H1 (cell line): Measurements from ENCODE around the gene ARHGAP10. TPM values are rescaled to one million over a fixed set of nuclear protein-coding genes. Genes with fewer than 3 reads are reported as not detected.

Source experiments
- CTCF ChIA-PET: fragments of 300-600 bp; sonication (Branson Sonifier 250); formaldehyde crosslinking; loops from one replicate; lab custom pipeline; 2021; ENCODE audit not compliant: partially characterized antibody; lab: Charles Lee
- POLR2A ChIA-PET: fragments of 300-600 bp; sonication (Branson Sonifier 250); formaldehyde crosslinking; loops from one replicate; lab custom pipeline; 2021; ENCODE audit warnings: inconsistent platforms; ENCODE audit not compliant: partially characterized antibody; lab: Charles Lee
- DNase-seq, 2 experiments: peaks; one replicate each; pipeline versions ENCODE4 v3.0.0 to v3.0.0-alpha.2; 2010 to 2022; ENCODE audit warnings: low spot score in 2 of 2, low read depth in 1 of 2, mixed read lengths in 1 of 2
- FAIRE-seq: peaks from 2 replicates; lab custom pipeline; 2011; peaks lifted over from hg19 to GRCh38; lab: Jason Lieb, UNC
- H2AFZ ChIP-seq: 2 replicates; pipeline ENCODE4 v1.8.1; 2012; ENCODE audit warnings: low read length, inconsistent platforms
- H2AK5ac ChIP-seq: 2 replicates; pipeline ENCODE4 v1.6.1; 2013; ENCODE audit warnings: low read depth, low read length
- H2BK120ac ChIP-seq: replicated peaks from 2 replicates; pipeline ENCODE3; 2013; ENCODE audit warnings: low read depth, low read length, inconsistent platforms
- H2BK12ac ChIP-seq: 2 replicates; pipeline ENCODE4 v1.6.1; 2013; ENCODE audit warnings: low read depth, low read length
- H2BK15ac ChIP-seq: 2 replicates; pipeline ENCODE4 v1.6.1; 2013; ENCODE audit warnings: low read length
- H2BK20ac ChIP-seq: 2 replicates; pipeline ENCODE4 v1.6.1; 2013; ENCODE audit warnings: low read length
- H2BK5ac ChIP-seq: 2 replicates; pipeline ENCODE4 v1.6.1; 2013; ENCODE audit warnings: low read depth, low read length
- H3K14ac ChIP-seq: 2 replicates; pipeline ENCODE4 v1.6.1; 2013; ENCODE audit warnings: inconsistent platforms; ENCODE audit not compliant: insufficient read length
- H3K18ac ChIP-seq: 2 replicates; pipeline ENCODE4 v1.6.1; 2013; ENCODE audit warnings: low read length; ENCODE audit errors: extremely low read depth
- H3K23ac ChIP-seq: 2 replicates; pipeline ENCODE4 v1.6.1; 2013; ENCODE audit warnings: inconsistent platforms; ENCODE audit not compliant: insufficient read length
- H3K23me2 ChIP-seq: 2 replicates; pipeline ENCODE4 v1.6.1; 2013; ENCODE audit warnings: low read depth, low read length
- H3K27ac ChIP-seq: 2 replicates; pipeline ENCODE4 v1.6.1; 2011; ENCODE audit warnings: low read depth, low read length, inconsistent platforms
- H3K27me3 ChIP-seq, 4 experiments: replicated peaks in 1 of 4; 1 replicate in 1 of 4; 2 replicates in 3 of 4; pipeline versions ENCODE4 v1.6.1 to v1.8.1; 2011 to 2013; ENCODE audit warnings: low read length in 3 of 4, mild to moderate bottlenecking in 3 of 4, inconsistent platforms in 2 of 4, mixed read lengths in 2 of 4, moderate library complexity in 1 of 4; ENCODE audit not compliant: control insufficient read depth in 3 of 4, insufficient read depth in 3 of 4; ENCODE audit errors: extremely low read depth in 1 of 4
- H3K36me3 ChIP-seq, 4 experiments: 2 replicates each; pipeline versions ENCODE4 v1.6.1 to v1.8.1; 2011 to 2013; ENCODE audit warnings: mild to moderate bottlenecking in 4 of 4, low read length in 3 of 4, moderate library complexity in 2 of 4, control low read depth in 1 of 4, inconsistent platforms in 1 of 4; ENCODE audit not compliant: insufficient read depth in 4 of 4, control insufficient read depth in 2 of 4
- H3K4ac ChIP-seq: replicated peaks from 2 replicates; pipeline ENCODE3; 2013; ENCODE audit warnings: low read length, low read depth, mixed read lengths, inconsistent platforms; ENCODE audit not compliant: insufficient read length
- H3K4me1 ChIP-seq, 4 experiments: replicated peaks in 1 of 4; 1 replicate in 1 of 4; 2 replicates in 3 of 4; pipeline versions ENCODE4 v1.6.1 to v1.8.1; 2011 to 2013; ENCODE audit warnings: low read length in 3 of 4, inconsistent platforms in 2 of 4, mixed read lengths in 1 of 4; ENCODE audit not compliant: insufficient read depth in 4 of 4, control insufficient read depth in 3 of 4
- H3K4me2 ChIP-seq, 2 experiments: 2 replicates each; pipeline versions ENCODE4 v1.6.1 to v1.8.1; 2011 to 2013; ENCODE audit warnings: low read depth in 2 of 2, low read length in 2 of 2, control low read depth in 1 of 2, inconsistent platforms in 1 of 2, mild to moderate bottlenecking in 1 of 2; ENCODE audit not compliant: insufficient read depth in 1 of 2
- H3K4me3 ChIP-seq, 4 experiments: fragments of 200-600, 300-600 bp in 1 of 4; sonication (generic), shearing (Covaris generic), sonication (Bioruptor Twin) in 1 of 4; 2 replicates each; pipeline versions ENCODE4 v1.5.1 to v1.8.1; 2011 to 2016; ENCODE audit warnings: low read length in 4 of 4, low read depth in 3 of 4, control low read depth in 2 of 4, inconsistent platforms in 2 of 4, mild to moderate bottlenecking in 2 of 4, mixed read lengths in 1 of 4, moderate library complexity in 1 of 4; ENCODE audit not compliant: insufficient read depth in 2 of 4; ENCODE audit errors: extremely low read depth in 1 of 4
- H3K56ac ChIP-seq: replicated peaks from 2 replicates; pipeline ENCODE3; 2013; ENCODE audit warnings: low read depth, mild to moderate bottlenecking, mixed read lengths, low read length, inconsistent platforms; ENCODE audit not compliant: insufficient read length
- H3K79me1 ChIP-seq: 2 replicates; pipeline ENCODE4 v1.6.1; 2013; ENCODE audit warnings: low read depth, low read length, control low read depth
- H3K79me2 ChIP-seq, 2 experiments: 2 replicates each; pipeline versions ENCODE4 v1.6.1 to v1.8.1; 2012 to 2013; ENCODE audit warnings: low read length in 2 of 2, mild to moderate bottlenecking in 2 of 2, inconsistent platforms in 1 of 2; ENCODE audit not compliant: insufficient read depth in 2 of 2, control insufficient read depth in 1 of 2
- H3K9ac ChIP-seq, 4 experiments: replicated peaks in 1 of 4; 1 replicate in 1 of 4; 2 replicates in 3 of 4; pipeline versions ENCODE4 v1.6.1 to v1.8.1; 2011 to 2013; ENCODE audit warnings: low read depth in 3 of 4, low read length in 3 of 4, control low read depth in 2 of 4, mild to moderate bottlenecking in 2 of 4, moderate library complexity in 2 of 4, inconsistent platforms in 1 of 4; ENCODE audit errors: extremely low read depth in 1 of 4
- H3K9me3 ChIP-seq, 2 experiments: 2 replicates each; pipeline versions ENCODE4 v1.6.1 to v1.8.1; 2012 to 2013; ENCODE audit warnings: mild to moderate bottlenecking in 2 of 2, moderate library complexity in 2 of 2, control low read depth in 1 of 2, inconsistent platforms in 1 of 2, low read depth in 1 of 2, low read length in 1 of 2, mixed read lengths in 1 of 2; ENCODE audit not compliant: insufficient read depth in 2 of 2
- H4K20me1 ChIP-seq, 2 experiments: replicated peaks in 1 of 2; 2 replicates each; pipeline versions ENCODE3 to v1.8.1; 2011 to 2013; ENCODE audit warnings: inconsistent platforms in 2 of 2, low read length in 2 of 2, mild to moderate bottlenecking in 1 of 2; ENCODE audit not compliant: insufficient read depth in 2 of 2, control insufficient read depth in 1 of 2
- H4K5ac ChIP-seq: 2 replicates; pipeline ENCODE4 v1.6.1; 2013; ENCODE audit warnings: low read length, low read depth, mixed read lengths, inconsistent platforms; ENCODE audit not compliant: insufficient read length
- H4K8ac ChIP-seq: 2 replicates; pipeline ENCODE4 v1.8.0; 2013; ENCODE audit warnings: mild to moderate bottlenecking, moderate library complexity, low read length, inconsistent platforms; ENCODE audit not compliant: insufficient read depth; ENCODE audit errors: extremely low read depth
- H4K91ac ChIP-seq: replicated peaks from 2 replicates; pipeline ENCODE3; 2013; ENCODE audit warnings: low read length, mixed read lengths, inconsistent platforms; ENCODE audit not compliant: insufficient read length
- BRCA1 ChIP-seq: IDR thresholded peaks from 2 replicates; pipeline ENCODE4 v1.6.1; 2012; ENCODE audit warnings: low read depth, low read length, improper control_type of control experiment
- CBX5 ChIP-seq: fragments of 300-800, 300-1000 bp; sonication (generic); IDR thresholded peaks from 2 replicates; pipeline ENCODE4 v1.7.1; 2016; ENCODE audit warnings: antibody characterized with exemption, low read length, low read depth
- CEBPB ChIP-seq: IDR thresholded peaks from 2 replicates; pipeline ENCODE4 v1.6.1; 2012; ENCODE audit warnings: low read depth, low read length
- SAP30 ChIP-seq: fragments of 300-600 bp; sonication (generic); IDR thresholded peaks from 2 replicates; pipeline ENCODE4 v1.7.1; 2012; ENCODE audit warnings: low read length, moderate library complexity, mild to moderate bottlenecking, inconsistent platforms; ENCODE audit not compliant: insufficient read depth, insufficient replicate concordance
- SP1 ChIP-seq: IDR thresholded peaks from 2 replicates; pipeline ENCODE4 v1.6.1; 2011; ENCODE audit warnings: low read depth, low read length
- TAF1 ChIP-seq: IDR thresholded peaks from 2 replicates; pipeline ENCODE4 v1.6.1; 2011; ENCODE audit warnings: mild to moderate bottlenecking, low read depth, low read length
- WGBS, 2 experiments: shearing (Covaris generic) in 1 of 2; methylation state at CpG; one replicate each; pipeline versions ENCODE4 v1.1.6 to v1.1.7; 2013 to 2015; ENCODE audit warnings: low lambda C conversion rate in 2 of 2, mixed read lengths in 2 of 2, inconsistent platforms in 1 of 2, low coverage in 1 of 2, missing lambda C conversion rate in 1 of 2; ENCODE audit not compliant: insufficient replicate concordance in 2 of 2, insufficient coverage in 1 of 2, insufficient read length in 1 of 2; ENCODE audit errors: extremely low coverage in 1 of 2, missing lambda C conversion rate in 1 of 2; 5-methylcytosine and 5-hydroxymethylcytosine counted together
- polyA plus RNA-seq, 7 experiments: library from polyadenylated mRNA; depleted of rRNA in 3 of 7; stranded (reverse) in 5 of 7; unstranded in 2 of 7; fragments of >200 nt in 5 of 7; fragments of 200-250 nt in 2 of 7; gene quantifications; 1 replicate in 5 of 7; 2 replicates in 1 of 7; 4 replicates in 1 of 7; pipeline versions ENCODE4 v1.2.1 to v1.2.3, GENCODE V29; 2011 to 2013; ENCODE audit warnings: missing spikeins in 2 of 7, mixed read lengths in 2 of 7
- total RNA-seq: library from RNA; stranded (reverse); fragmentation: NEBNext Ultra II Directional; extraction: Animal tissue kit (Norgen Biotek cat#: 25700); gene quantifications from 2 replicates; pipeline ENCODE4 v1.2.1, GENCODE V29; 2021

ARHGAP10 gene
- total and polyA plus RNA-seq, 2 of the 8 experiments (the other 6 are each of a cell fraction or from before 2014, with no cell fraction given) = 3.7 to 6.1 TPM

DNA sequence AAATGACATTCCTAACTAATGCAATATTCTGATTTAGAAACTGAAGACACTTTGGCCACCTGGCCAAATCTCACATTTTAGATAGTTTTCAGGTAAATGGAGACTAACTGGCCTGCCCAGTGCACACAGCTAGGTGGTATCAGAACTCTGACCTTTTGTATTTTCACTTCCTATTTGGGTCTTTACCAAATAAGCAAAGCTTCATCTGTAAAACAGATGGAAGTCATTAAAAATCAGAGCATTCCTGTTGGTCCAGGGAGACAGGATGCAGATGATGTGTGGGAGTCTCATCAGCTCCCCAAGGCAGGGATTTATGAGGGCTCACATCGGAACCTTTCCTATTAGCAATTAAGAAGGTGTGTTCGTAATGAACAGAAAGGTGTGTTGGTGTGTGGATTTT lies 57.7 kb downstream of the ARHGAP10 start:
- peaks cover 0 to 2% (median under 1%) of the 10 kb centered on the region in 4 experiments; a peak in 2 of 7 replicates for H3K4me1 ChIP-seq
- no peak overlapping the region for H3K4ac ChIP-seq
- no peak overlapping the region for H4K8ac ChIP-seq
- no peak overlapping the region for H3K27ac ChIP-seq
- H3K79me1 ChIP-seq = no peaks in the 10 kb centered on the region; the same call in 1 of the 2 replicates
- no peak overlapping the region for H3K18ac ChIP-seq
- no peak overlapping the region for H2AFZ ChIP-seq
- no peak overlapping the region for H3K4me3 ChIP-seq
- no peak overlapping the region for H2BK20ac ChIP-seq
- DNase-seq = no peak
- POLR2A ChIA-PET = no interaction called here
- no peaks in the 10 kb centered on the region for H3K36me3 ChIP-seq
- TF ChIP-seq SAP30 (no peak), SP1 (no peak), BRCA1 (no peak), CEBPB (no peak), CBX5 (no peak), TAF1 (no peak)
- H3K23ac ChIP-seq = no peak overlapping the region
- H2BK12ac ChIP-seq = no peak overlapping the region
- no peak overlapping the region for H3K56ac ChIP-seq
- H3K23me2 ChIP-seq = no peaks in the 10 kb centered on the region
- no peak overlapping the region for H2BK15ac ChIP-seq
- CTCF ChIA-PET = no interaction called here
- no peak overlapping the region for H4K91ac ChIP-seq
- H2BK5ac ChIP-seq = no peak overlapping the region
- H3K9ac ChIP-seq = no peak overlapping the region
- H3K27me3 ChIP-seq = no peaks in the 10 kb centered on the region
- H3K4me2 ChIP-seq = no peak overlapping the region
- no peak overlapping the region for H4K5ac ChIP-seq
- H2AK5ac ChIP-seq = no peak overlapping the region
- no peak overlapping the region for H2BK120ac ChIP-seq
- no peaks in the 10 kb centered on the region for H4K20me1 ChIP-seq
- no peaks in the 10 kb centered on the region for H3K9me3 ChIP-seq
- FAIRE-seq = no peak
- H3K14ac ChIP-seq = no peak overlapping the region
- 83% methylated on average over 2 of the region's 2 CpGs; no CpG with 5 or more reads in 1 of the 2 experiments for WGBS, 2 experiments
- no peaks in the 10 kb centered on the region for H3K79me2 ChIP-seq
